Aorta (tissue), 5 donors: ENCODE data around the gene KCNQ1. TPM values are rescaled to one million over a fixed set of nuclear protein-coding genes. Genes with fewer than 3 reads are reported as not detected.

Experiments
- ATAC-seq: fragments of 200-7000 bp; cut with Tn5 transposase; one replicate; pipeline ENCODE4 v1.9.1; 2022; ENCODE audit warnings: moderate library complexity; ENCODE audit not compliant: low FRiP score
- DNase-seq, 2 donors: peaks; one replicate each; pipeline ENCODE4 v3.0.0-alpha.2; 2020
- H3K27ac ChIP-seq, 2 donors: one replicate each; pipeline ENCODE4 v1.5.1; 2013; ENCODE audit warnings: low read length in 2 of 2, mild to moderate bottlenecking in 2 of 2, moderate library complexity in 2 of 2, control low read depth in 1 of 2, inconsistent platforms in 1 of 2, low read depth in 1 of 2
- H3K27me3 ChIP-seq, 2 donors: one replicate each; pipeline ENCODE4 v1.6.1; 2013; ENCODE audit warnings: control low read depth in 1 of 2, low read length in 1 of 2, mild to moderate bottlenecking in 1 of 2, moderate library complexity in 1 of 2; ENCODE audit not compliant: insufficient read depth in 2 of 2, control insufficient read depth in 1 of 2
- H3K36me3 ChIP-seq, 2 donors: one replicate each; pipeline ENCODE4 v1.6.1; 2013; ENCODE audit warnings: control low read depth in 1 of 2, low read length in 1 of 2, mild to moderate bottlenecking in 1 of 2; ENCODE audit not compliant: insufficient read depth in 2 of 2, control insufficient read depth in 1 of 2
- H3K4me1 ChIP-seq, 2 donors: one replicate each; pipeline ENCODE4 v1.6.1; 2013; ENCODE audit warnings: low read length in 2 of 2, control low read depth in 1 of 2, mild to moderate bottlenecking in 1 of 2, moderate library complexity in 1 of 2; ENCODE audit not compliant: insufficient read depth in 2 of 2, control insufficient read depth in 1 of 2
- H3K4me3 ChIP-seq, 2 donors: one replicate each; pipeline ENCODE4 v1.5.1; 2013; ENCODE audit warnings: low read length in 2 of 2, control low read depth in 1 of 2, mild to moderate bottlenecking in 1 of 2
- H3K9me3 ChIP-seq: one replicate; pipeline ENCODE4 v1.6.1; 2013; ENCODE audit warnings: mild to moderate bottlenecking, low read length; ENCODE audit not compliant: control insufficient read depth
- WGBS, 2 donors: extraction: QIAGEN DNeasy Blood & Tissue Kit; methylation state at CpG; one replicate each; pipeline ENCODE4 v1.1.7; 2013; 5-methylcytosine and 5-hydroxymethylcytosine counted together
- intact Hi-C, 2 donors: fragments of 100-400 bp; cut with DNase I; formaldehyde crosslinking; loops; one replicate each; pipeline versions ENCODE4 v1.14.2 to v1.15.0; 2022
- polyA plus RNA-seq, 2 donors: library from polyadenylated mRNA; stranded (reverse); fragments of 200-250 nt; gene quantifications; one replicate each; pipeline ENCODE4 v1.2.3, GENCODE V29; 2013
- total RNA-seq, 2 donors: library from RNA; stranded (reverse); fragmentation: NEBNext Ultra II Directional; extraction: Animal tissue kit (Norgen Biotek cat#: 25700); gene quantifications; one replicate each; pipeline ENCODE4 v1.2.1, GENCODE V29; 2021
- donor health status: healthy with polysubstance abuse.
- donor health status: Bipolar disorder and iron deficiency.
- donor health status: DM: no; HTN: no; CAD: no.
- donor health status: DM: no; HTN: no; CAD: no.
- donor health status: DM: yes; HTN: yes; CAD: no.

Gene KCNQ1
- total and polyA plus RNA-seq, 4 donors: 0.67 to 11.5 (median 5.8) TPM

DNA sequence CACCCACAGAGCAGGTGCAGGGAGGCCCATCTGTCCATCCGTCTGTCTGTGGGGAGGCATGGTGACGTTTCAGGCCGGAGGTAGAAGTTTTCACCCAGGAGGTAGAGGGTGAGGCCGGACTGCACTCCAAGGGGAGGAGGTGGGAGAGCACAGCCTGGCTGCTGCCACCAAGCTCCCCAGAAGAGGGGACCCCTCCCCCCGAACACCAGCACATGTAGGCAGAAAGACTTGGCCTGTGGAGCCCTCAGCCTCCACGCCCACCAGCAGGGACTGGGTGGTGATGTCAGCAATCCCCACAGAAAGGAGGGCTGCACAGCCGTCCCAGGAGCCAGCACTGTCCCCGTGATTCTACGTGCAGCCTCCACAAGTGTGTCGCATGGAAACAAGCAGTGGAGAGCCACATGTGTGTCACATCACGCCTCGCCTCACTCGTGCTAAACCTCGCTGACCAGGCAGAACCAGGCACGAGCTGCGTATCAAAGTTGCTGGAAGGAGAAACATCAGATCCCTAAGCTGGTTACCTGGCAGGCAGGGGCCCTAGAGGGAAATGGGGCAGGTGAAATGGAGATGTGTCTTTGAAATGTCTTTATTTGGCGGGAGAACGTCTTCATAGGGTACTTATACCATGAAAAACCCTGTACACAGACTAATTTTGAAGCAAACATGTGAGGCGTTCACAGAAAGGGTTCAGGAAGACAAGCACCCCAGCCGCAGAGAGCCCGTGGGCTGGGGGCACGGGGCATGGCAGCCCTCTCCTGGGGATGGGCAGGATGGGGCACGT lies 391.7 kb downstream of the KCNQ1 start:
- ATAC-seq (no peak), DNase-seq (no peak)
- Histone ChIP-seq H3K4me1 (no peaks in the 10 kb centered on the region), H3K9me3 (no peaks in the 10 kb centered on the region), H3K27ac (no peak overlapping the region), H3K27me3 (no peaks in the 10 kb centered on the region), H3K36me3 (no peaks in the 10 kb centered on the region), H3K4me3 (no peak overlapping the region)
- WGBS, 2 donors: 88 to 91% methylated on average over 23 of the region's 23 CpGs
- intact Hi-C loops: no loop called here

DNA sequence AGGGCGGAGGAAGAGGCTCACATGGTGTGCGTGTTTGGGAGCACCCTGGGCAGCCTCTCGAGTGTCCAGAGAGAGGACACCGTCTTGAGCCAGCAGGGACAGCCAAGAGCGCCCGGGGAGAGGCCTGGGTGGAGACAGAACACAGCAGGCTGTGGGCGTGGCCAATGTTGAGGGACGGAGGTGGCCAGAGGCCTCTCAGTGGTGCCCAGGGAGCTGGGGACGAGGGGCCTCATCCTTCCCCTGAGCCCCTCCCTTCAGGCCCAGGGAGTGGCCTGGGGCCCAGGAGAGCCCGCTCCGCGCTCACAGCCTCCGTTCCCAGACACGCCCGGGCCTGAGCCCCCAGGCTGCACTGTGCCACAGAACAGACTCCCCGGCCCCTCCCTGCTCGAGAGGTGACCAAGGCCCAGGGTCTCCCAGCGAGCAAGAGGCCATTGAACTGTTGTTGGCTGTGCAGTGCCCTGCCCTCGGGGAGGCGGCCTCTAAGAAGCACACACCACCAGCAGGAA lies 392.3 kb downstream of the KCNQ1 start:
- H3K36me3 ChIP-seq: no peaks in the 10 kb centered on the region
- no peak overlapping the region for H3K27ac ChIP-seq
- 64 to 69% methylated on average over 20 of the region's 20 CpGs for WGBS, 2 donors
- H3K4me3 ChIP-seq: no peak overlapping the region
- H3K9me3 ChIP-seq: no peaks in the 10 kb centered on the region
- no peaks in the 10 kb centered on the region for H3K4me1 ChIP-seq
- ATAC-seq (peak; percentile 60), DNase-seq (peak; percentile 78 to 87)
- no peaks in the 10 kb centered on the region for H3K27me3 ChIP-seq
- intact Hi-C loops: no loop called here

DNA sequence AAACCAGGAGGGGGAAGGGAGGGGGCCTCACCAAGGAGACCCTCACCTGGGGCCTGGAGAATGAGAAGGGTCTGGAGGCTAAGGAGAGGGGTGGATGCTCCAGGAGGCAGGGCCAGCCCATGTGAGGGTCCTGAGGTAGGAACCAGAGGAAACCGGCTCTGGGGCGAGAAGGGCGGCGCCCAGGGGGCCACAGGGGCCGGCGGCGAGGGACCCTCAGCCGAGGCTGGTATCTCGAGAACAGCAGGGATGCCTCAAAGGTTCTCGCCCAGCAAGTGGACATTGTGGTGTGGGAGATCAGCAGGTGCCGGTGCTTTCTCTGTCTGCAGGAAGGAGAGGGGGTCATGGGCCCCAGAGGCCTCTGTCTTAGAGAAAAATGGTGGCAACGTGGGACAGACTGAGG lies 392.8 kb downstream of the KCNQ1 start:
- DNase-seq (no peak), ATAC-seq (no peak)
- H3K4me3 ChIP-seq: no peak overlapping the region
- H3K27ac ChIP-seq: no peak overlapping the region
- no peaks in the 10 kb centered on the region for H3K27me3 ChIP-seq
- no peaks in the 10 kb centered on the region for H3K4me1 ChIP-seq
- H3K36me3 ChIP-seq: no peaks in the 10 kb centered on the region
- H3K9me3 ChIP-seq: no peaks in the 10 kb centered on the region
- intact Hi-C loops: no loop called here
- 88 to 95% methylated on average over 12 of the region's 12 CpGs for WGBS, 2 donors

DNA sequence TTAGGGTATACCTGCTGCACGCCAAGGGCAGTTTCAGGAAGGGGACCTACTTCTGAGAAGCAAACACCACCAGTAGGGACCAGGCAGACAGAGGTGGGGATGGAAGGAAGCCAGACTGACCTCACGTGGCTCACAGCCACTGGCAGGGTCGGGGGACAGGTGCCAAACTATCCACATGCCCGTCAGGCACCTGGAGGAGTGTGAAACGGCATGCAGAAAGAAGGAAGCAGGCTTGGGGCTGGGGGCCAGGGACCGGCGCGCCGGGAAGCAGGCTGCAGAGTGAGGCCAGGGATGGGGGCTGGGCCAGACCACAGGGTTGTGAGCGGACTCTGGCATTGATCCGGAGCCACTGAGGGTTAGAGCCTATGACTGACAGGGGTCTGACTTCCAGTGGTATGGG lies 393.3 kb downstream of the KCNQ1 start:
- H3K9me3 ChIP-seq: no peaks in the 10 kb centered on the region
- no peaks in the 10 kb centered on the region for H3K36me3 ChIP-seq
- DNase-seq (no peak), ATAC-seq (no peak)
- H3K4me1 ChIP-seq: no peaks in the 10 kb centered on the region
- H3K27ac ChIP-seq: no peak overlapping the region
- intact Hi-C loops: no loop called here
- no peak overlapping the region for H3K4me3 ChIP-seq
- WGBS, 2 donors: 69 to 72% methylated on average over 11 of the region's 11 CpGs
- H3K27me3 ChIP-seq: no peaks in the 10 kb centered on the region

DNA sequence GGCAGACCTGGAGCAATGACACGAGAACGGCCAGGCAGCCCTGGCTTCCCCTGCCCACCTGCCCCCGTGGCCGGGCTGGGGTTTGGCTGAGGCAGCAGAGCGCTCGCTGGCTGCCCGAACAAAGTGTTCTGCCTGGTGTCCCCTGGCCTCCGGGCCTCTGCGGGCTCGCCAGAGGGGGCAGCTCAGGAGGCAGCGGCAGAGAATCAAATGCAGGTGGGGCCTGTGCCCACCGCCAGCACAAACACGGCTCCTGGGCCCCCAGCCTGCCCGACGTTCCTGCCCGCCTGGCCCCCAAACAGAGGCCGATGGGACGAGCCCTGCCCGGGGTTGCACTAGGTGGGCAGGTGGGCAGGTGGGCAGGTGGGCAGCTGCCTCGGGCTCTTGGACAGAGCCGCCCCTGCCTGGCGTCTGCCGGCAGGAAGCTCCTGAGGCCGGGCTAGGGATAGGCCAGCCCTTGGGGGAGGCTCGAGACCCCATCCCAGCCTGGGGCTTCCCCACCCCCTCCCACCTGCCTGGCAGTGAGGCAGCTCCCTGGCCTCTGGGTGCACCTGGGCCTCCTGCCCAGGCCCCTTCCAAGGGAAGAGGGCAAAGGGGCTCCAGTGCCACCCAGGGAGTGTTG lies 394.0 kb downstream of the KCNQ1 start:
- DNase-seq (no peak), ATAC-seq (no peak)
- Histone ChIP-seq H3K36me3 (no peaks in the 10 kb centered on the region), H3K27me3 (no peaks in the 10 kb centered on the region), H3K4me3 (no peak overlapping the region), H3K27ac (no peak overlapping the region), H3K4me1 (no peaks in the 10 kb centered on the region), H3K9me3 (no peaks in the 10 kb centered on the region)
- intact Hi-C loops: no loop called here
- 93 to 96% methylated on average over 25 of the region's 25 CpGs for WGBS, 2 donors

DNA sequence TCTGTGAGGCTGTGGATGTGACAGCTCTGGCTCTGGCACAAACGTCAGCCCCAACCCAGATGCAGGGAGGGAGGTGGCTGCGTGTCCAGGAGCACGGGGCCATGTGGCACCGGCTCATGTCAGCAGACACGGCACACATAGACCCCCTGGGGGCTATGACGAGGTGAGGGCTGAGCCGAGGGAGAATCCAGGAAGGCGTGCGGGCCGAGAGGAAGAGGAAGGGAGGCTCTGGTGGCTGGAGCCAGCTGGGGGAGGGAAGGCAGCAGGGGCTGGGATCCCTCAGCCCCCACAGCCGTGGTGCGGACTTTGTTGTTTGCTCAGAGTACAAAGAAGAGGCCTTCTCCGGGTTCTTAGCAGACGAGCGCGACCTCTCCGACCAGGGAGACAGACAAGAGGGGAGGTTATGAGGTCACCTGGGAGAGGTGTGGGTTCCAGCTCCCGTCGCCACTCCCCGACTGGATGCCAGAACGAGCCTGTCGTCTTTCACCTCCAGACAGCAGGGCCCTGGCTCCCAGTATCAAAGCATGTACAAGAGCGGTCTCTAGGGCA lies 394.7 kb downstream of the KCNQ1 start:
- Histone ChIP-seq H3K27ac (no peak overlapping the region), H3K4me1 (no peaks in the 10 kb centered on the region), H3K36me3 (no peaks in the 10 kb centered on the region), H3K4me3 (no peak overlapping the region), H3K27me3 (no peaks in the 10 kb centered on the region), H3K9me3 (no peaks in the 10 kb centered on the region)
- intact Hi-C loops: no loop called here
- DNase-seq: no peak
- no peak for ATAC-seq
- 91 to 92% methylated on average over 23 of the region's 23 CpGs for WGBS, 2 donors

DNA sequence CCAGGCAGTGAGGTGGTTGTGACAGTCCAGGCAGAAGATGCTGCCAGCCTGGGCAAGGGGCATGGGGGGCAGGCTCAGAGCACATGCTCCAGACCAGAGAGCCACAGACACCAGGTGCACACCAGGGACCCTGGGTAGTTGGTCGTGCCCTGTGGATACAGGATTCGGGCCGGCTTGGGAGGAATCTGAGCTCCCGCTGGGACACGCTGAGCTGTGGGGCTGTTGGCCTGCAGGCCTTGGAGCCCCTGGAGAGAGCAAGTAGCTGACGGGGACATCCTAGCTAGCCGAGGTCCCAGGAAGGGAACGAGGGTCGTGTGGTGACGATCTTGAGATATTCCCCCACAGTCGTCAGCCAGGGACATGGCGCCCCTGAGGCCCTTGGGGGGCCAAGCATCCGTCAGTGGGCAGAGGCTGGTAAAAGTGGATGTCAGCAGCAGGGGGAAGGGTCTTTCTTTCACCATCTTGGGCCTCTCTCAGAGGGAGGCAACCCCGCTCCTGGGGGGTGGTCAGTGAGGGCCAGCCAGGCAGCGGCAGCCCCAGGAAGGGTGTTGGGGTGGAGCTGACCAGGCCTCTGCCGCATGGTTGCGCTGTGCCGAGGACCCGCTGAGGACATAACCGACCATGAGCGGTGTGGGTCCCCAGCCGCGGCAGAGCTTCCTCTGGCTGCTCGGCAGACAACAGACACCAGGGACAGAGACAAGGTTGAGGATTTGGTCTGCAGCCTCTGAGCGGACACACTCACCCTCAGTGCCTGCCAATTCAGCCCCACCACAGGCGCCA lies 396.8 kb downstream of the KCNQ1 start:
- H3K27me3 ChIP-seq: no peaks in the 10 kb centered on the region
- H3K36me3 ChIP-seq: no peaks in the 10 kb centered on the region
- H3K4me3 ChIP-seq: no peak overlapping the region
- H3K27ac ChIP-seq: no peak overlapping the region
- WGBS, 2 donors: 91 to 93% methylated on average over 26 of the region's 26 CpGs
- intact Hi-C loops: no loop called here
- no peaks in the 10 kb centered on the region for H3K9me3 ChIP-seq
- DNase-seq: no peak
- no peaks in the 10 kb centered on the region for H3K4me1 ChIP-seq
- no peak for ATAC-seq

DNA sequence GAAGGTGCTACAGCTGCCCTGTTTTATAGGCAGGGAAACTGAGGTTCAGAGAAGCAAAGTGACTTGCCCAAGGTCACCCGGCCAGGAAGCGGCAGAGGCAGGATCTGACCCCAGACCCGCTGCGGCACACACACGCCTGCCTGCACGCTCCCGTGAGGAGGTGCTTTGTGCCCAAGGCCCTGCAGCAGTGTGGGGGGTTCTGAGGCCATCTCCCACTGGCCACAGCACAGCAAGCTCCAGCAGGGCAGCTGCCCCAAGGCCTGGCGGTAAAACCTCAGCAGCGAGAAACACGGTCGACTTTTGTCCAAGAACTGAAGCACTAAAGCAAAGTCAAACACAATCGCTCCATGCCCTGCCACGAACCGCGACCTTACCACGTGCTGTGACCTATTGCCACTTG lies 398.1 kb downstream of the KCNQ1 start:
- no peak overlapping the region for H3K27ac ChIP-seq
- intact Hi-C loops: no loop called here
- no peaks in the 10 kb centered on the region for H3K27me3 ChIP-seq
- WGBS, 2 donors: 97% methylated on average over 16 of the region's 16 CpGs
- DNase-seq: no peak
- no peaks in the 10 kb centered on the region for H3K9me3 ChIP-seq
- H3K36me3 ChIP-seq: no peaks in the 10 kb centered on the region
- no peaks in the 10 kb centered on the region for H3K4me1 ChIP-seq
- H3K4me3 ChIP-seq: no peak overlapping the region
- ATAC-seq: no peak
